ENCODE measurements around the gene BNIP2.
A peak's percentile ranks its signal among the peaks of the same experiment; 100 is the strongest.
"Not testable (repeated sequence)": the region's sequence is repeated elsewhere in the genome, so short reads cannot be mapped to it uniquely, and the experiment has no call there.

BNIP2 gene

GRCh38 chr15:59699810-59700431 lies 10.8 kb upstream of the BNIP2 start:
- no peak overlapping the region for H3K27ac Mint-ChIP-seq
- H3K4me3 Mint-ChIP-seq, result no peak overlapping the region
- H3K36me3 Mint-ChIP-seq (ENCODE audit: low read depth), result no peaks in the 10 kb centered on the region
- no peaks in the 10 kb centered on the region for H3K9me3 Mint-ChIP-seq
- no peaks in the 10 kb centered on the region for H3K4me1 Mint-ChIP-seq (ENCODE audit: low read depth)
- peaks cover 6% of the 10 kb centered on the region for H3K27me3 Mint-ChIP-seq

DNA sequence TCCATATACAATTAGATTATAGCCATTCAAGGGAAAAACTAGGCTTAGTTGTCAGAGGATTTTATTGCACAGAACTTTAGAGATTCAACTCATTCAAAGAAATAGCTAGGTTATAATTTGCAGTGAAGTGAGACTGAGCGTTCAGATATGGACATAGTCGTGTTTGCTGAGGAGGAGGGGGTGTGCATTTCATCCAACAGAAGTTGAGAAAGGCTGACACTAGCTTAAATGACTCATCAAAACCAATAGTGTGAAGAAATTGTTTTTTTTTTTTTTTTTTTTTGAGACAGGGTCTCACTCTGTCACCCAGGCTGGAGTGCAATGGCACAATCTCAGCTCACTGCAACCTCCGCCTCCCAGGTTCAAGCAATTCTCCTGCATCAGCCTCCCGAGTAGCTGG lies 8.9 kb upstream of the BNIP2 start:
- not testable (repeated sequence) for H3K9me3 Mint-ChIP-seq; H3K27me3 Mint-ChIP-seq; H3K36me3 Mint-ChIP-seq (ENCODE audit: low read depth); H3K27ac Mint-ChIP-seq; H3K4me3 Mint-ChIP-seq; H3K4me1 Mint-ChIP-seq (ENCODE audit: low read depth)

- H3K27ac Mint-ChIP-seq, result no peak overlapping the region
- no peak overlapping the region for H3K4me3 Mint-ChIP-seq
- no peaks in the 10 kb centered on the region for H3K36me3 Mint-ChIP-seq (ENCODE audit: low read depth)
- H3K4me1 Mint-ChIP-seq (ENCODE audit: low read depth), result no peaks in the 10 kb centered on the region
- H3K9me3 Mint-ChIP-seq, result no peaks in the 10 kb centered on the region
- peaks cover 3% of the 10 kb centered on the region for H3K27me3 Mint-ChIP-seq
Observed at GRCh38 chr15:59696332-59696731, 7.2 kb upstream of the BNIP2 start.

DNA sequence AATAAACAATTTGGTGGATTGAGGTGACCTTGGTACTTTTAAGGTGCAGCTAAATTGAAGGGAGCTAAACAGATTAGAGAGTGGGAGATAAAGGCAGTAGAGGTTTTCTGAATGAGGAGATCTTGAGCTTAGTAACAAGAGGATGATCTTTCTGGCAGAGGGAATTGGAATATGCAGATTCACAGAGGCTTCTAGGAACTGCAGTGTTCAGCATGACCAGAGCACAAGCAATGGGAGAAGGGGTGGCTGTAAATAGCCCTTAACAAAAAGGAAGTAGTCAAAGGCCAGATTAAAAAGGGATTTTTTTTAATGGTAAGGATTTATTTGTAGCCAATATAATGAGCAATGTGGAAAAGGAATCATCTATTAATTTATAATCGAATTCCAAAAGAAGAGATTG lies 5.7 kb upstream of the BNIP2 start:
- H3K4me3 Mint-ChIP-seq, result no peak overlapping the region
- peaks cover 9% of the 10 kb centered on the region for H3K4me1 Mint-ChIP-seq (ENCODE audit: low read depth)
- no peaks in the 10 kb centered on the region for H3K36me3 Mint-ChIP-seq (ENCODE audit: low read depth)
- no peaks in the 10 kb centered on the region for H3K9me3 Mint-ChIP-seq
- H3K27ac Mint-ChIP-seq, result no peak overlapping the region
- peaks cover under 1% of the 10 kb centered on the region for H3K27me3 Mint-ChIP-seq

GRCh38 chr15:59691194-59691805 lies 2.2 kb upstream of the BNIP2 start:
- no peaks in the 10 kb centered on the region for H3K27me3 Mint-ChIP-seq
- H3K9me3 Mint-ChIP-seq, result no peaks in the 10 kb centered on the region
- peaks cover 32% of the 10 kb centered on the region for H3K4me1 Mint-ChIP-seq (ENCODE audit: low read depth)
- peaks cover 16% of the 10 kb centered on the region for H3K36me3 Mint-ChIP-seq (ENCODE audit: low read depth)
- H3K4me3 Mint-ChIP-seq, result no peak overlapping the region
- H3K27ac Mint-ChIP-seq, result no peak overlapping the region

DNA sequence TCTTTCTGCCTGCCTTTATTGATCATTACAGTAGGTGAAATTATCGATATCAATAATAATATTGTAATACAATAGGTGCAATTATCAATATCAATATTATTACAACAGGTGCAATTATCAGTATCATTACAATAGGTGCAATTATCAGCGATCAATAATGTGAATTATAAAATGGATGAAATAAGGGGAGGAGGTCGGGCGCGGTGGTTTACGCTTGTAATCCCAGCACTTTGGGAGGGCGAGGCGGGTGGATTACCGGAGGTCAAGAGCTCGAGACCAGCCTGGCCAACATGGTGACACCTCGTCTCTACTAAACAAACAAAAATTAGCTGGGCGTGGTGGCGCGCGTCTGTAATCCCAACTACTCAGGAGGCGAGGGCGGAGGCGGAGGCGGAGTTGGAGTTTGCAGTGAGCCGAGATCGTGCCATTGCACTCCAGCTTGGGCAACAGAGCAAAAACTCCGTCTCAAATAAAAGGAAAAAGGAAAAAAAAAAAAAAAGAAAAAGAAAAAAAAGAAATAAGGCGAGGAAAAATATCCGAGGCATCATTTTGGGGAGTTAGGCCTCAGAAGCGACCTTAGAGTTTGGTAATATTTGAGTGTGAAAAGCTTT lies 611 bp upstream of the BNIP2 start:
- H3K27ac Mint-ChIP-seq, result peak overlapping the region; percentile 93
- H3K4me1 Mint-ChIP-seq (ENCODE audit: low read depth), result peaks cover 47% of the 10 kb centered on the region
- H3K4me3 Mint-ChIP-seq, result peak overlapping the region; percentile 94
- no peaks in the 10 kb centered on the region for H3K27me3 Mint-ChIP-seq
- H3K36me3 Mint-ChIP-seq (ENCODE audit: low read depth), result peaks cover 27% of the 10 kb centered on the region
- no peaks in the 10 kb centered on the region for H3K9me3 Mint-ChIP-seq

GRCh38 chr15:59688423-59688781 lies 718 bp downstream of the BNIP2 start:
- peaks cover 33% of the 10 kb centered on the region for H3K36me3 Mint-ChIP-seq (ENCODE audit: low read depth)
- H3K4me1 Mint-ChIP-seq (ENCODE audit: low read depth), result peaks cover 59% of the 10 kb centered on the region
- no peaks in the 10 kb centered on the region for H3K9me3 Mint-ChIP-seq
- peak overlapping the region; percentile 94 for H3K4me3 Mint-ChIP-seq
- H3K27me3 Mint-ChIP-seq, result no peaks in the 10 kb centered on the region
- H3K27ac Mint-ChIP-seq, result peak overlapping the region; percentile 93

DNA sequence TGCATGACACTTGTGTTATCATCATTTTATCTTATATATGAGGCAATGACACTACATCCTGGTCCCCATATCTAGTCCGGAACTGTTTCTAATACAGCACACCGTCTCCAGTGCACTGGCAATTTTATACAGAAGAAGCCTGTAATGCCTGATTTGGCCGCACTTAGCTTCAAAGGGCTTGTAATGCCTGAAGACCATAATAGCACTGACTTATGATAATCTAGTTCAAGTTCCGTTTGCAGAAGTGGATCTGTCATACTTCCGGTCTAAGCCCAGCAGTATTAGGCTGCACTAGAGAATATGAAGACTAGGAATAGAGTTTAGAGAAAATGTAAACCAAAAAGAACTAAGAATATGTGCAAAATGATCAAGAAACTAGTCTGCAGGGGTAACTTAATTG lies 1.3 kb downstream of the BNIP2 start:
- Mint-ChIP-seq H3K36me3 (ENCODE audit: low read depth) (peaks cover 38% of the 10 kb centered on the region), H3K27me3 (no peaks in the 10 kb centered on the region), H3K4me3 (peak overlapping the region; percentile 94), H3K9me3 (no peaks in the 10 kb centered on the region), H3K27ac (peak overlapping the region; percentile 93), H3K4me1 (ENCODE audit: low read depth) (peaks cover 64% of the 10 kb centered on the region)

DNA sequence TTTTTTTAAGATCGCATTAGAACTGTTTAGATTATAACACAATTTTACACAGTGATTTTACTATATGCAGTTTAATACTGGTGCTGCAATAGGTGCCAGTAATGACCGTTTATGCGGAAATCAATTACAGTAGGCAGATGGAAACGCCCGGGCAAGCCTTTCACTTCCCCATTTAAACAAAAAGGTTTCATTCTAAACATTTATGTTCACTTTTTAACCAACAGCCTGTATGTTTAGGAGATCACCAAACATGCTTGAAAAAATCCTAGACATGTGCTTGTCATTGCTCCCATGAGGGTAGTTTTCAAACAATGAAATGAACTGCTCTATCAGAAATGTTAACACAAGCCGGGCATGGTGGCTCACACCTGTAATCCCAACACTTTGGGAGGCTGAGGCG lies 2.7 kb downstream of the BNIP2 start:
- Mint-ChIP-seq H3K9me3 (no peaks in the 10 kb centered on the region), H3K27me3 (no peaks in the 10 kb centered on the region), H3K27ac (peak overlapping the region; percentile 70), H3K4me1 (ENCODE audit: low read depth) (peaks cover 65% of the 10 kb centered on the region), H3K36me3 (ENCODE audit: low read depth) (peaks cover 45% of the 10 kb centered on the region), H3K4me3 (peak overlapping the region; percentile 94)

- Mint-ChIP-seq H3K27ac (peak overlapping the region; percentile 79), H3K36me3 (ENCODE audit: low read depth) (peaks cover 48% of the 10 kb centered on the region), H3K4me3 (peak overlapping the region; percentile 94), H3K9me3 (no peaks in the 10 kb centered on the region), H3K4me1 (ENCODE audit: low read depth) (peaks cover 61% of the 10 kb centered on the region), H3K27me3 (no peaks in the 10 kb centered on the region)
Observed at GRCh38 chr15:59685737-59686297, 3.3 kb downstream of the BNIP2 start.

GRCh38 chr15:59680870-59681269 lies 8.2 kb downstream of the BNIP2 start:
- Mint-ChIP-seq H3K4me3 (no peak overlapping the region), H3K9me3 (no peaks in the 10 kb centered on the region), H3K27ac (no peak overlapping the region), H3K4me1 (ENCODE audit: low read depth) (peaks cover 41% of the 10 kb centered on the region), H3K36me3 (ENCODE audit: low read depth) (peaks cover 65% of the 10 kb centered on the region), H3K27me3 (no peaks in the 10 kb centered on the region)

- Mint-ChIP-seq H3K9me3 (no peaks in the 10 kb centered on the region), H3K27ac (no peak overlapping the region), H3K27me3 (no peaks in the 10 kb centered on the region), H3K4me1 (ENCODE audit: low read depth) (peaks cover 36% of the 10 kb centered on the region), H3K36me3 (ENCODE audit: low read depth) (peaks cover 64% of the 10 kb centered on the region), H3K4me3 (no peak overlapping the region)
Observed at GRCh38 chr15:59680346-59680745, 8.8 kb downstream of the BNIP2 start.

DNA sequence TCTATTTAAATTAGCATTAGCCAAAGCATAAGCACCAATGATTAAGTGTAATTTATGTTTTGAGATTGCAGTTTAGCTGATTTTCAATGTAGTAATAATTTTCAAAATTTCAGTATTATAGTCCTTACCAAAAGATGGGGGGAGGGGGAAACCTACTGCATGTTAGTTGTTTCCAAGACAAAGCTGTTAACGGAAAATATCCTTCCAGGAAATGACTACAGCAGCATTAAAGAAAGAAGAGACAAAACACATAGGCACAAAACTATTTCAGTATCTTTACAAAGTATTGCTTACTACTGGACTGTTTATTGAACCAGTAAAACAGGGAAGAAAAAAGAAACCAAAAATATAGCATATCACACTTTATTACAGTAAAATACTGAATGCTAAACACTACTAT lies 10.5 kb downstream of the BNIP2 start:
- H3K4me1 Mint-ChIP-seq (ENCODE audit: low read depth), result peaks cover 19% of the 10 kb centered on the region
- H3K27ac Mint-ChIP-seq, result no peak overlapping the region
- H3K27me3 Mint-ChIP-seq, result no peaks in the 10 kb centered on the region
- H3K4me3 Mint-ChIP-seq, result no peak overlapping the region
- no peaks in the 10 kb centered on the region for H3K9me3 Mint-ChIP-seq
- H3K36me3 Mint-ChIP-seq (ENCODE audit: low read depth), result peaks cover 67% of the 10 kb centered on the region

DNA sequence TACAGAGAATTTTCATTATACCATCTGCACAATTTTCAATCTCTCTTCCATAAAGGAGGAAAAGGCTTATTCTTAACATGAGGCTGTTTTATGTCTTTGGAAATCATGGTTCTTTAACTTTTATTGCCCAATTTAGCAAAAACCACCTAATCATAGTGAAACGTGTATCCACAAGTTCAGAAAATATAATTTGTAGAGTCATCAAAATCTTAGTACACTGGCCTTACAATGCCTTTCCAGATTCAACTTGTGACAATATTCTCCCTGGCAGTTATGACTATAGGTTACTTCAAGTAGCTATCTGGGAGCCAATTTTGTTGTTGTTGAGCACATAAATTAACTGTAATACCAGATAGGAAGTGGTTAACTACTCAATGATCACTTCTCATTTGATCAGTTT lies 10.9 kb downstream of the BNIP2 start:
- H3K4me3 Mint-ChIP-seq, result no peak overlapping the region
- no peak overlapping the region for H3K27ac Mint-ChIP-seq
- H3K27me3 Mint-ChIP-seq, result no peaks in the 10 kb centered on the region
- H3K4me1 Mint-ChIP-seq (ENCODE audit: low read depth), result peaks cover 16% of the 10 kb centered on the region
- no peaks in the 10 kb centered on the region for H3K9me3 Mint-ChIP-seq
- H3K36me3 Mint-ChIP-seq (ENCODE audit: low read depth), result peaks cover 70% of the 10 kb centered on the region

- no peak overlapping the region for H3K4me3 Mint-ChIP-seq
- H3K4me1 Mint-ChIP-seq (ENCODE audit: low read depth), result peaks cover 12% of the 10 kb centered on the region
- no peaks in the 10 kb centered on the region for H3K9me3 Mint-ChIP-seq
- H3K36me3 Mint-ChIP-seq (ENCODE audit: low read depth), result peaks cover 73% of the 10 kb centered on the region
- no peak overlapping the region for H3K27ac Mint-ChIP-seq
- H3K27me3 Mint-ChIP-seq, result no peaks in the 10 kb centered on the region
Observed at GRCh38 chr15:59676565-59676964, 12.6 kb downstream of the BNIP2 start.

All from stimulated activated naive CD8-positive, alpha-beta T cell treated with anti-CD3 and anti-CD28 coated beads, Interleukin-15, Interleukin-2, amounts not matched to agents 100 ng/mL and 50 ng/mL, for 24 hours (primary cell).